Progenitor cell of endocrine pancreas (in vitro differentiated cells): Measurements from ENCODE around the gene EDN1. TPM values are rescaled to one million over a fixed set of nuclear protein-coding genes. Genes with fewer than 3 reads are reported as not detected.

Experiments
- DNase-seq: peaks from one replicate; pipeline ENCODE4 v3.0.0; 2021; ENCODE audit warnings: low spot score; ENCODE audit not compliant: unreplicated experiment
- H3K27ac Mint-ChIP-seq: 2 replicates; pipeline ENCODE4 v1.8.0; 2021; ENCODE audit warnings: mild to moderate bottlenecking, moderate library complexity, mixed read lengths
- H3K27me3 Mint-ChIP-seq: 2 replicates; pipeline ENCODE4 v1.8.0; 2021; ENCODE audit warnings: mixed read lengths
- H3K36me3 Mint-ChIP-seq: 2 replicates; pipeline ENCODE4 v1.8.0; 2022; ENCODE audit warnings: mixed read lengths; ENCODE audit not compliant: insufficient read depth
- H3K4me1 Mint-ChIP-seq: 2 replicates; pipeline ENCODE4 v1.8.0; 2021; ENCODE audit warnings: low read depth, mixed read lengths
- H3K4me3 Mint-ChIP-seq: 2 replicates; pipeline ENCODE4 v1.8.0; 2021; ENCODE audit warnings: low read depth, mild to moderate bottlenecking, moderate library complexity, mixed read lengths
- H3K9me3 Mint-ChIP-seq: 2 replicates; pipeline ENCODE4 v1.8.0; 2021; ENCODE audit warnings: low read depth, mixed read lengths
- CTCF ChIP-seq: fragments of 200-600 bp; sonication (generic); IDR thresholded peaks from one replicate; pipeline ENCODE4 v1.5.0; 2021; ENCODE audit warnings: antibody characterized with exemption, mild to moderate bottlenecking; ENCODE audit not compliant: unreplicated experiment
- total RNA-seq: library from RNA; stranded (reverse); gene quantifications from 2 replicates; pipeline ENCODE4 v1.2.1, GENCODE V29; 2021

Gene EDN1
- total RNA-seq, 1 donor from 2014 or later = 2.0 TPM

GRCh38 chr6:12245763-12246718 is 44.1 kb upstream of the EDN1 start:
- no peaks in the 10 kb centered on the region for H3K9me3 Mint-ChIP-seq
- TF ChIP-seq CTCF = no peak
- no peaks in the 10 kb centered on the region for H3K36me3 Mint-ChIP-seq
- no peaks in the 10 kb centered on the region for H3K27me3 Mint-ChIP-seq
- no peak for DNase-seq
- H3K4me3 Mint-ChIP-seq = no peak overlapping the region
- H3K27ac Mint-ChIP-seq = no peak overlapping the region
- peaks cover 21% of the 10 kb centered on the region for H3K4me1 Mint-ChIP-seq

GRCh38 chr6:12246900-12247299 is 43.3 kb upstream of the EDN1 start:
- no peaks in the 10 kb centered on the region for H3K27me3 Mint-ChIP-seq
- H3K36me3 Mint-ChIP-seq = no peaks in the 10 kb centered on the region
- peaks cover 25% of the 10 kb centered on the region for H3K4me1 Mint-ChIP-seq
- no peak overlapping the region for H3K27ac Mint-ChIP-seq
- no peak for TF ChIP-seq CTCF
- DNase-seq = no peak
- H3K4me3 Mint-ChIP-seq = no peak overlapping the region
- H3K9me3 Mint-ChIP-seq = no peaks in the 10 kb centered on the region

GRCh38 chr6:12249541-12250382 is 40.4 kb upstream of the EDN1 start:
- DNase-seq = no peak
- no peaks in the 10 kb centered on the region for H3K9me3 Mint-ChIP-seq
- no peaks in the 10 kb centered on the region for H3K36me3 Mint-ChIP-seq
- H3K4me3 Mint-ChIP-seq = no peak overlapping the region
- no peak for TF ChIP-seq CTCF
- H3K4me1 Mint-ChIP-seq = peaks cover 25% of the 10 kb centered on the region
- H3K27me3 Mint-ChIP-seq = no peaks in the 10 kb centered on the region
- no peak overlapping the region for H3K27ac Mint-ChIP-seq

DNA sequence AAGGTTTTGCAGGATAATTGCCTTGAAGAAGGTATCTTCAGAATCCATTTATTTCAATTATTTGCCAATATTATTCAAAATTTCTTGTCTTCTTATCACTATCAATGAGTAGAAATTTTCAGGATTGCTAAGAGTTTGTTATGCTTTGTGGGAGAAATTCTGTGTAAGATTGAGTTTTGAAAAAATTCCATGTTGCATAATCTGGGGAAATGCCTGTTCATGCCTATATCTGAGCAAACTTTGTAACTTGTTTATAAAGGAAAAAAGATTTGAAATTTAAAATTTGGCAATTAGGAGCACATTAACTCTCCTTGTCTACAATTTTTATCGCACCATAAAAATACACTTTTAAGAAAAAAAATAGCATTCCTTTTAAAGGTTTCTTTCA is 39.8 kb upstream of the EDN1 start:
- Mint-ChIP-seq H3K27ac (no peak overlapping the region), H3K27me3 (no peaks in the 10 kb centered on the region), H3K4me1 (peaks cover 25% of the 10 kb centered on the region), H3K36me3 (no peaks in the 10 kb centered on the region), H3K9me3 (no peaks in the 10 kb centered on the region), H3K4me3 (no peak overlapping the region)
- DNase-seq = no peak
- TF ChIP-seq CTCF = no peak

GRCh38 chr6:12254210-12254609 is 36.0 kb upstream of the EDN1 start:
- Mint-ChIP-seq H3K36me3 (no peaks in the 10 kb centered on the region), H3K4me1 (peaks cover 19% of the 10 kb centered on the region), H3K4me3 (no peak overlapping the region), H3K27me3 (no peaks in the 10 kb centered on the region), H3K9me3 (no peaks in the 10 kb centered on the region), H3K27ac (no peak overlapping the region)
- TF ChIP-seq CTCF = no peak
- no peak for DNase-seq
